PC-3 (cell line): ENCODE data around the gene PCDHB6.
"Not testable (repeated sequence)": the region's sequence is repeated elsewhere in the genome, so short reads cannot be mapped to it uniquely, and the experiment has no call there.

ENCODE experiments used
- EZH2 ChIP-seq: fragments of 300-600 bp; sonication (generic); IDR thresholded peaks from one replicate; pipeline ENCODE4 v1.6.1; 2017; ENCODE audit warnings: antibody characterized with exemption, mild to moderate bottlenecking, low read length; ENCODE audit not compliant: unreplicated experiment
- EZH2phosphoT487 ChIP-seq: fragments of 300-600 bp; sonication (generic); IDR thresholded peaks from 2 replicates; pipeline ENCODE4 v1.6.1; 2018; ENCODE audit warnings: mild to moderate bottlenecking, antibody characterized with exemption, low read length, borderline replicate concordance
- TF ChIP-seq, protein P1 (sequence below): fragments of 300-600 bp; sonication (generic); conservative IDR thresholded peaks from 2 replicates; pipeline ENCODE4 v1.5.1; 2017; ENCODE audit warnings: antibody characterized with exemption, low read depth, mild to moderate bottlenecking, low read length

DNA sequence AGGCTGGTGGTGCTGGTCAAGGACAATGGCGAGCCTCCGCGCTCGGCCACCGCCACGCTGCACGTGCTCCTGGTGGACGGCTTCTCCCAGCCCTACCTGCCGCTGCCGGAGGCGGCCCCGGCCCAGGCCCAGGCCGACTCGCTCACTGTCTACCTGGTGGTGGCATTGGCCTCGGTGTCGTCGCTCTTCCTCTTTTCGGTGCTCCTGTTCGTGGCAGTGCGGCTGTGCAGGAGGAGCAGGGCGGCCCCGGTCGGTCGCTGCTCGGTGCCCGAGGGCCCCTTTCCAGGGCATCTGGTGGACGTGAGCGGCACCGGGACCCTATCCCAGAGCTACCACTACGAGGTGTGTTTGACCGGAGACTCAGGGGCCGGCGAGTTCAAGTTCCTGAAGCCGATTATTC, 12.5 kb upstream of the PCDHB6 start:
- TF ChIP-seq EZH2, EZH2phosphoT487: not testable (repeated sequence)
- TF ChIP-seq, protein P1, sequence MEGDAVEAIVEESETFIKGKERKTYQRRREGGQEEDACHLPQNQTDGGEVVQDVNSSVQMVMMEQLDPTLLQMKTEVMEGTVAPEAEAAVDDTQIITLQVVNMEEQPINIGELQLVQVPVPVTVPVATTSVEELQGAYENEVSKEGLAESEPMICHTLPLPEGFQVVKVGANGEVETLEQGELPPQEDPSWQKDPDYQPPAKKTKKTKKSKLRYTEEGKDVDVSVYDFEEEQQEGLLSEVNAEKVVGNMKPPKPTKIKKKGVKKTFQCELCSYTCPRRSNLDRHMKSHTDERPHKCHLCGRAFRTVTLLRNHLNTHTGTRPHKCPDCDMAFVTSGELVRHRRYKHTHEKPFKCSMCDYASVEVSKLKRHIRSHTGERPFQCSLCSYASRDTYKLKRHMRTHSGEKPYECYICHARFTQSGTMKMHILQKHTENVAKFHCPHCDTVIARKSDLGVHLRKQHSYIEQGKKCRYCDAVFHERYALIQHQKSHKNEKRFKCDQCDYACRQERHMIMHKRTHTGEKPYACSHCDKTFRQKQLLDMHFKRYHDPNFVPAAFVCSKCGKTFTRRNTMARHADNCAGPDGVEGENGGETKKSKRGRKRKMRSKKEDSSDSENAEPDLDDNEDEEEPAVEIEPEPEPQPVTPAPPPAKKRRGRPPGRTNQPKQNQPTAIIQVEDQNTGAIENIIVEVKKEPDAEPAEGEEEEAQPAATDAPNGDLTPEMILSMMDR, result not testable (repeated sequence)
